Measurements from ENCODE around the gene SYVN1.

Gene SYVN1

GRCh38 chr11:65107751-65108468 lies 26.4 kb downstream of the SYVN1 start:
- ChIA-PET CTCF (interaction anchor here (1.1 to 1.7 kb wide), 2 partner anchors 9 to 95 kb away, joined by 5 to 6 read pairs; partner anchors contain the start of gene ZNHIT2), POLR2A (interaction anchor here (1.3 kb wide), 1 partner anchor 11 kb away, joined by 5 read pairs; the partner anchor contains the start of gene VPS51)
- Histone ChIP-seq H3K27ac (ENCODE audit: extremely low read depth, low read depth, low read length) (no peak overlapping the region), H3K36me3 (ENCODE audit: control insufficient read depth in 2 of 2, insufficient read depth in 1 of 2, low read length in 2 of 2) (peaks cover 0 to 32% of the 10 kb centered on the region in 2 experiments; a peak in 2 of 3 replicates), H3K4me1 (ENCODE audit: control insufficient read depth, insufficient read depth, low read length) (peaks cover 12% of the 10 kb centered on the region), H3K4me3 (ENCODE audit: low read depth, low read length) (no peak overlapping the region), H3K9me3 (ENCODE audit: control insufficient read depth, insufficient read depth, low read depth, low read length) (no peaks in the 10 kb centered on the region)
- no peak for TF ChIP-seq ZFP3 (tag by site-specific recombination; IDR thresholded peaks at IDR 0.05; ENCODE audit: low read depth)
- no peak for TF ChIP-seq ZNF426 (tag by site-specific recombination; IDR thresholded peaks at IDR 0.05)
- TF ChIP-seq OSR2 (tag by site-specific recombination; IDR thresholded peaks at IDR 0.05): no peak
- 0 out of 2 replicates have a peak, but pooled peaks have one; percentile 20 for TF ChIP-seq ZBTB6 (tag by site-specific recombination; IDR thresholded peaks at IDR 0.05)
- peak; percentile 36; the same call in 1 of the 2 replicates for TF ChIP-seq ZNF600 (tag by site-specific recombination; IDR thresholded peaks at IDR 0.05)
- TF ChIP-seq ZNF214 (tag by site-specific recombination; IDR thresholded peaks at IDR 0.05; ENCODE audit: borderline replicate concordance): no peak
- TF ChIP-seq ZNF274 (IDR thresholded peaks at IDR 0.05; ENCODE audit: low read length): no peak
- no peak for TF ChIP-seq ZNF274 (tag by site-specific recombination; IDR thresholded peaks at IDR 0.05; ENCODE audit: borderline replicate concordance)
- no peak for TF ChIP-seq GLIS2 (tag by site-specific recombination; IDR thresholded peaks at IDR 0.05)

GRCh38 chr11:65107078-65107477 lies 27.2 kb downstream of the SYVN1 start:
- H3K36me3 ChIP-seq (ENCODE audit: control insufficient read depth in 2 of 2, insufficient read depth in 1 of 2, low read length in 2 of 2): peaks cover 0 to 32% of the 10 kb centered on the region in 2 experiments; a peak in 2 of 3 replicates
- no peak overlapping the region for H3K27ac ChIP-seq (ENCODE audit: extremely low read depth, low read depth, low read length)
- ChIA-PET POLR2A (no interaction called here), CTCF (interaction anchor here (1.7 kb wide), 1 partner anchor 10 kb away, joined by 6 read pairs; the partner anchor contains the start of gene ZNHIT2)
- H3K9me3 ChIP-seq (ENCODE audit: control insufficient read depth, insufficient read depth, low read depth, low read length): no peaks in the 10 kb centered on the region
- H3K4me1 ChIP-seq (ENCODE audit: control insufficient read depth, insufficient read depth, low read length): peaks cover 16% of the 10 kb centered on the region
- H3K4me3 ChIP-seq (ENCODE audit: low read depth, low read length): no peak overlapping the region
- TF ChIP-seq ZNF140 (tag by site-specific recombination; IDR thresholded peaks at IDR 0.05): no peak
- TF ChIP-seq ZIC2 (tag by site-specific recombination; IDR thresholded peaks at IDR 0.05): no peak
- TF ChIP-seq SP7 (tag by site-specific recombination; IDR thresholded peaks at IDR 0.05): no peak
- TF ChIP-seq ZNF645 (tag by site-specific recombination; IDR thresholded peaks at IDR 0.05): no peak
- no peak for TF ChIP-seq ZNF155 (tag by site-specific recombination; IDR thresholded peaks at IDR 0.05)
- no peak for TF ChIP-seq ZNF558 (tag by site-specific recombination; IDR thresholded peaks at IDR 0.05)
- no peak for TF ChIP-seq ZNF518A (tag by site-specific recombination; conservative IDR thresholded peaks at IDR 0.05; ENCODE audit: low read depth)

Measured in HEK293 (cell line).